ENCODE measurements around the gene NSG1.

GRCh38 chr4:4383085-4383484, 3.8 kb upstream of the NSG1 start:
- TF ChIP-seq POLR2AphosphoS5 (IDR thresholded peaks at IDR 0.05; ENCODE audit: borderline replicate concordance, low read depth, low read length) = no peak
- no peak for TF ChIP-seq EZH2 (IDR thresholded peaks at IDR 0.05)

All from SK-N-MC (cell line).